ENCODE results near the gene CDK16. TPM values are rescaled to one million over a fixed set of nuclear protein-coding genes. Genes with fewer than 3 reads are reported as not detected.

Gene CDK16
- 82.5 TPM for polyA plus RNA-seq (2013, experiment 1 of 2)
- polyA plus RNA-seq (2013, experiment 2 of 2), result 79.5 TPM

DNA sequence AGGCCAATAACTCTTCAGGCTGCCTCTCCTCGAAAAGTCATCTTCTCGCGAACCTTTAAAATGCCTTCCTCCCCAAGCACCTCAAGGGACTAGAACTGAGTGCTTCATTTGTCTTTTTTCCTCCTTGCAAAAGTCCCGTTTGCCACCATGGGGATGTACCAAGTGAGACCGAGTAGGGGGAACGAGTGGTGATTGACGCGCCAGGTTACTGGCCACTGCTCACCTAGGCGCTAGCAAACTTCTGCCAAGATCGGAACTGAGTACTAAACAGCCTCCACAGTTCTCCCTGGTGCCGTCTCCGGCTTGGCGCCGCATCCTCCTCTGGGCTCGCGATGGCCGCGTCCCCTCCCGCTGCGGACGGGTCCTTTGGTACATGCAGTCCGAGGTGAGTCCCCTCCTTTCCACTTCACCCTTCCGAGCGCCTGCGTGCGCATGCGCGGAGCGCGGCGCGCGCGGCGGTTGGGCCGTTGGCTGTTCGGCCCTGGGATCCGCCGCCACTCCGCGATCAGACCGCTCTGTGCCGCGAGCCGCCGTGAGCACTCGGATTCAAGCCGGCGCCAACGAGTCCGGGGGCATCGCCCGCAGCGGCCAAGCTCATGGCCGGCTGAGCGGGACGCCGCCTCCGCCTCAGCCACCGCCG is at the start of gene CDK16:
TSS of gene CDK16 (plus strand) at position 402 of the 640 bp plus-strand sequence. CDS start 4,877 bp downstream, outside the sequence.
- peak within 1 kb of the TSS; percentile 89 for H3K27ac ChIP-seq (ENCODE audit: low read length, poor library complexity, severe bottlenecking)
- H3K4me3 ChIP-seq (ENCODE audit: insufficient read depth in 1 of 2, low read depth in 1 of 2, low read length in 2 of 2), result peak within 1 kb of the TSS; percentile 87 to 90
- H2BK120ac ChIP-seq (ENCODE audit: low read depth, low read length), result peak within 1 kb of the TSS; percentile 91
- peaks cover 12% of the 10 kb centered on the region for H3K4me1 ChIP-seq (ENCODE audit: control insufficient read depth, insufficient read depth, low read depth, low read length)
- H3K79me1 ChIP-seq (replicated peaks; ENCODE audit: low read length, poor library complexity, severe bottlenecking), result peaks cover 2% of the 10 kb centered on the region
- peak within 1 kb of the TSS in 1 of 2 experiments; percentile 45 for H2BK12ac ChIP-seq (ENCODE audit: low read length in 2 of 2)
- peak within 1 kb of the TSS; percentile 83 to 95 for H3K4ac ChIP-seq (ENCODE audit: low read depth in 1 of 2, low read length in 2 of 2)
- peak within 1 kb of the TSS; percentile 38 for H4K8ac ChIP-seq (ENCODE audit: low read length)
- H3K14ac ChIP-seq (ENCODE audit: low read length in 2 of 2), result peak within 1 kb of the TSS; percentile 29 to 98
- peaks cover 36 to 40% of the 10 kb centered on the region in 2 experiments for H3K36me3 ChIP-seq (ENCODE audit: control insufficient read depth in 1 of 2, insufficient read depth in 2 of 2, low read depth in 1 of 2, low read length in 2 of 2)
- peak within 1 kb of the TSS; percentile 89 to 96 for H3K18ac ChIP-seq (ENCODE audit: low read depth in 1 of 2, low read length in 2 of 2)
- H3K9ac ChIP-seq (ENCODE audit: low read length), result peak within 1 kb of the TSS; percentile 95
- H3K27me3 ChIP-seq (ENCODE audit: control insufficient read depth in 1 of 2, insufficient read depth in 1 of 2, low read length in 2 of 2), result no peaks in the 10 kb centered on the region
- peak within 1 kb of the TSS in 1 of 2 experiments; percentile 89 for H3K23ac ChIP-seq (ENCODE audit: low read length in 2 of 2)
- peak within 1 kb of the TSS; percentile 96 for H2BK15ac ChIP-seq (ENCODE audit: low read depth, poor library complexity, severe bottlenecking)
- H2AK5ac ChIP-seq (ENCODE audit: low read length, severe bottlenecking), result no peak within 1 kb of the TSS
- no peak within 1 kb of the TSS for H2AFZ ChIP-seq (ENCODE audit: low read depth, low read length)
- peak within 1 kb of the TSS; percentile 96 for H2BK5ac ChIP-seq (ENCODE audit: low read depth, low read length, poor library complexity, severe bottlenecking)
- WGBS, result 1% methylated on average over 22 of the region's 61 CpGs
- DNase-seq, result peak; percentile 81
- peak within 1 kb of the TSS; percentile 53 for H3K4me2 ChIP-seq (ENCODE audit: low read length, poor library complexity, severe bottlenecking)
- peak within 1 kb of the TSS; percentile 85 for H4K91ac ChIP-seq (ENCODE audit: low read length)
- no peaks in the 10 kb centered on the region for H3K9me3 ChIP-seq (ENCODE audit: control insufficient read depth, low read length)

DNA sequence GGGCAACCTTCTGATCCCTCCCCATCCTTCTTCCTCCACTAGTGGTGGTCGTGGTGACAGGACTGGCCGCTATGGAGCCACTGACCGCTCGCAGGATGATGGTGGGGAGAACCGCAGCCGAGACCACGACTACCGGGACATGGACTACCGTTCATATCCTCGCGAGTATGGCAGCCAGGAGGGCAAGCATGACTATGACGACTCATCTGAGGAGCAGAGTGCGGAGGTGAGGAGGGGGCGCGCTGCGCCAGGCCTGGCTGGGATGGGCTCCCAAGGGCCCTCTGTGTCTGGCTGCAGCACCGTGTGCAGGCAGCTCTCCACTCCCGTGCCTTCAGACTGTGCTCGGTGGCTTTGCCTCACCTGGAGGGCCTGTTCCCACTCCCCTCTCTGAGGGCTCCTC is 49.2 kb upstream of the CDK16 start:
- Histone ChIP-seq H3K9me3 (ENCODE audit: control insufficient read depth, low read length) (no peaks in the 10 kb centered on the region), H3K18ac (ENCODE audit: low read depth in 1 of 2, low read length in 2 of 2) (no peak overlapping the region), H3K27ac (ENCODE audit: low read length, poor library complexity, severe bottlenecking) (no peak overlapping the region), H3K27me3 (ENCODE audit: control insufficient read depth in 1 of 2, insufficient read depth in 1 of 2, low read length in 2 of 2) (peaks cover 0 to 23% of the 10 kb centered on the region in 2 experiments), H3K4ac (ENCODE audit: low read depth in 1 of 2, low read length in 2 of 2) (no peak overlapping the region), H2BK120ac (ENCODE audit: low read depth, low read length) (no peak overlapping the region), H3K4me1 (ENCODE audit: control insufficient read depth, insufficient read depth, low read depth, low read length) (peaks cover 1% of the 10 kb centered on the region), H4K8ac (ENCODE audit: low read length) (no peak overlapping the region), H2AK5ac (ENCODE audit: low read length, severe bottlenecking) (no peak overlapping the region), H3K9ac (ENCODE audit: low read length) (no peak overlapping the region), H3K4me2 (ENCODE audit: low read length, poor library complexity, severe bottlenecking) (no peak overlapping the region), H3K79me1 (replicated peaks; ENCODE audit: low read length, poor library complexity, severe bottlenecking) (peaks cover 38% of the 10 kb centered on the region), H2BK15ac (ENCODE audit: low read depth, poor library complexity, severe bottlenecking) (no peak overlapping the region), H3K4me3 (ENCODE audit: insufficient read depth in 1 of 2, low read depth in 1 of 2, low read length in 2 of 2) (no peak overlapping the region), H2AFZ (ENCODE audit: low read depth, low read length) (no peak overlapping the region), H2BK12ac (ENCODE audit: low read length in 2 of 2) (no peak overlapping the region), H3K14ac (ENCODE audit: low read length in 2 of 2) (no peak overlapping the region), H3K23ac (ENCODE audit: low read length in 2 of 2) (no peak overlapping the region), H2BK5ac (ENCODE audit: low read depth, low read length, poor library complexity, severe bottlenecking) (no peak overlapping the region), H3K36me3 (ENCODE audit: control insufficient read depth in 1 of 2, insufficient read depth in 2 of 2, low read depth in 1 of 2, low read length in 2 of 2) (peaks cover 33 to 51% of the 10 kb centered on the region in 2 experiments), H4K91ac (ENCODE audit: low read length) (no peak overlapping the region)
- no peak for DNase-seq
- WGBS, result 95% methylated on average over 15 of the region's 19 CpGs

DNA sequence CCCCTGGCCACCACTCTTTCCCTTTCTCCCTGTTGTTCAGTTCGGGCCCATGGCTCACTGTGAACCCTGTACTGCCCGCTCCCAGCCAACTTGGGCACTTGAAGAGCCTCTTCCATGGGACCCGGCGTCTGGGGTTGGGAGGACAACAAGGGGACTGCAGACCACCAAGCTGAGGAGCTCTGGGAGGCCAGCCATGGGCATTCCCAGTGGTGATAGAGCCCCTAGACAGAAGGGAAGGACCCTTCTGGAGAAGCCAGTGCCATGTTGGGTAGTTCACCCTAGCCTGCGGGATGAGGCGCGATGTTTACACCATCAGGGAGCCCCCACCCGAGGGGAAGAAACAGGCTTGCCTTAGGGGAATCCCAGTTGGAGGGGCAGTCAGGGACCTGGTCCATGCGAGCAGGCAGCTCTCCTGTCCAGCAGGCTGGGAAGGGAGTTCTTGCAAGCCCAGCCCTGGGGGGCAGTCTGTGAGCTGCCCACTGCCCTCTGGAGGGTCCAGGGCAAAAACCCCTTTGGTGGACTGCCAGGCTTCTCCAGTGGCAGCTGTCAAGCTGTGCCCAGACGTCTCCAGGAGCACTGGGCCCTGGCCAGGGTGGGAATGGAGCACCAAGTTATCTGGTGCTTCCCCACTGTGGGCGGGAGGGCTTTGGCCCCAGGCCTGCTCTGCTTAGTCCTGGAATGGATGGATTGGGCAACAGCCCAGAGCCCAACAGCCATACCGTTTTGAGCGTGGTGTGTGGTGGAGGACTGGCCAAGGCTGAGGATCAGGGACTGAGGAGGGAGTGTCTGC is 48.6 kb upstream of the CDK16 start:
- no peak overlapping the region for H3K27ac ChIP-seq (ENCODE audit: low read length, poor library complexity, severe bottlenecking)
- no peak overlapping the region for H4K91ac ChIP-seq (ENCODE audit: low read length)
- DNase-seq, result no peak
- no peak overlapping the region for H2BK120ac ChIP-seq (ENCODE audit: low read depth, low read length)
- H3K36me3 ChIP-seq (ENCODE audit: control insufficient read depth in 1 of 2, insufficient read depth in 2 of 2, low read depth in 1 of 2, low read length in 2 of 2), result peaks cover 38 to 58% of the 10 kb centered on the region in 2 experiments
- no peak overlapping the region for H3K23ac ChIP-seq (ENCODE audit: low read length in 2 of 2)
- peaks cover 0 to 26% of the 10 kb centered on the region in 2 experiments for H3K27me3 ChIP-seq (ENCODE audit: control insufficient read depth in 1 of 2, insufficient read depth in 1 of 2, low read length in 2 of 2)
- peaks cover 1% of the 10 kb centered on the region for H3K4me1 ChIP-seq (ENCODE audit: control insufficient read depth, insufficient read depth, low read depth, low read length)
- H2AK5ac ChIP-seq (ENCODE audit: low read length, severe bottlenecking), result no peak overlapping the region
- no peak overlapping the region for H2BK15ac ChIP-seq (ENCODE audit: low read depth, poor library complexity, severe bottlenecking)
- no peak overlapping the region for H4K8ac ChIP-seq (ENCODE audit: low read length)
- no peaks in the 10 kb centered on the region for H3K9me3 ChIP-seq (ENCODE audit: control insufficient read depth, low read length)
- 95% methylated on average over 10 of the region's 13 CpGs for WGBS
- H2AFZ ChIP-seq (ENCODE audit: low read depth, low read length), result no peak overlapping the region
- no peak overlapping the region for H3K18ac ChIP-seq (ENCODE audit: low read depth in 1 of 2, low read length in 2 of 2)
- no peak overlapping the region for H3K14ac ChIP-seq (ENCODE audit: low read length in 2 of 2)
- no peak overlapping the region for H3K4ac ChIP-seq (ENCODE audit: low read depth in 1 of 2, low read length in 2 of 2)
- H2BK5ac ChIP-seq (ENCODE audit: low read depth, low read length, poor library complexity, severe bottlenecking), result no peak overlapping the region
- no peak overlapping the region for H3K4me3 ChIP-seq (ENCODE audit: insufficient read depth in 1 of 2, low read depth in 1 of 2, low read length in 2 of 2)
- peaks cover 39% of the 10 kb centered on the region for H3K79me1 ChIP-seq (replicated peaks; ENCODE audit: low read length, poor library complexity, severe bottlenecking)
- no peak overlapping the region for H3K9ac ChIP-seq (ENCODE audit: low read length)
- no peak overlapping the region for H2BK12ac ChIP-seq (ENCODE audit: low read length in 2 of 2)
- H3K4me2 ChIP-seq (ENCODE audit: low read length, poor library complexity, severe bottlenecking), result no peak overlapping the region
